Heart right ventricle (tissue), 16 donors: ENCODE data around the gene ZNF423. TPM values are rescaled to one million over a fixed set of nuclear protein-coding genes. Genes with fewer than 3 reads are reported as not detected.

Experiments used
- ATAC-seq, 8 donors: fragments of 200-7000 bp; cut with Tn5 transposase; one replicate each; pipeline ENCODE4 v1.9.1; 2020; ENCODE audit warnings: mild to moderate bottlenecking in 8 of 8, moderate library complexity in 8 of 8, moderate number of reproducible peaks in 1 of 8
- DNase-seq, 2 donors: peaks; one replicate each; pipeline ENCODE4 v3.0.0-alpha.2; 2020
- H3K27ac ChIP-seq, 10 donors: fragments of 200-600 bp; sonication (generic) in 2 of 10; one replicate each; pipeline versions ENCODE4 v1.5.0 to v1.8.0; 2020 to 2022; ENCODE audit warnings: mild to moderate bottlenecking in 3 of 10
- H3K27me3 ChIP-seq, 7 donors: fragments of 200-600 bp; one replicate each; pipeline ENCODE4 v1.8.0; 2021 to 2022; ENCODE audit warnings: mild to moderate bottlenecking in 2 of 7
- H3K36me3 ChIP-seq, 9 donors: fragments of 200-600 bp; sonication (generic) in 1 of 9; one replicate each; pipeline versions ENCODE4 v1.5.0 to v1.8.0; 2020 to 2022; ENCODE audit warnings: mild to moderate bottlenecking in 2 of 9
- H3K4me1 ChIP-seq, 9 donors: fragments of 200-600 bp; sonication (generic) in 1 of 9; one replicate each; pipeline versions ENCODE4 v1.5.0 to v1.8.0; 2020 to 2022; ENCODE audit warnings: mild to moderate bottlenecking in 4 of 9
- H3K4me3 ChIP-seq, 10 donors: fragments of 200-600 bp; sonication (generic) in 2 of 10; one replicate each; pipeline versions ENCODE4 v1.5.0 to v1.8.0; 2020 to 2022; ENCODE audit warnings: mild to moderate bottlenecking in 7 of 10, moderate library complexity in 2 of 10
- H3K9me3 ChIP-seq, 11 donors: fragments of 200-600 bp in 10 of 11; sonication (generic) in 2 of 11; one replicate each; pipeline versions ENCODE4 v1.5.0 to v1.8.0; 2013 to 2022; ENCODE audit warnings: mild to moderate bottlenecking in 2 of 11, control low read depth in 1 of 11, moderate library complexity in 1 of 11
- CTCF ChIP-seq, 9 donors: fragments of 200-600 bp; sonication (generic) in 2 of 9; IDR thresholded peaks; one replicate each; pipeline versions ENCODE4 v1.5.0 to v1.8.0; 2021 to 2022; ENCODE audit warnings: antibody characterized with exemption in 9 of 9, mild to moderate bottlenecking in 5 of 9, moderate library complexity in 1 of 9
- WGBS, 2 donors: extraction: QIAGEN DNeasy Blood & Tissue Kit; methylation state at CpG; one replicate each; pipeline ENCODE4 v1.1.7; 2013; ENCODE audit warnings: inconsistent platforms in 1 of 2; 5-methylcytosine and 5-hydroxymethylcytosine counted together
- intact Hi-C, 10 donors: fragments of 100-400 bp; cut with DNase I; formaldehyde crosslinking; loops; one replicate each; pipeline versions ENCODE4 v1.11.1 to v1.14.2; 2022
- polyA plus RNA-seq, 2 donors: library from polyadenylated mRNA; stranded (reverse); fragments of 200-250 nt; gene quantifications; one replicate each; pipeline ENCODE4 v1.2.3, GENCODE V29; 2013
- total RNA-seq, 10 donors: library from RNA; stranded (reverse); fragmentation: NEBNext Ultra II Directional in 3 of 10; extraction: Animal tissue kit (Norgen Biotek cat#: 25700) in 3 of 10; gene quantifications; one replicate each; pipeline versions ENCODE4 v1.2.1 to v1.2.4, GENCODE V29; 2021 to 2023
- donor health status: Arrhythmogenic right ventricular cardiomyopathy.
- donor health status: ischemic (EF 13 %, LVEDD 7.1; RV severe dilation, severe dysfunction).
- donor health status: healthy with polysubstance abuse.
- donor health status: DM: no; HTN: yes; CAD: no.
- donor health status: DM: no; HTN: no; CAD: no.
- donor health status: ischemic (EF 25% LVEDD 6.9; RV normal size, moderate dysfunction).
- donor health status: ischemic (EF 25% LVEDD 5.7; RV mildly dilated, moderate dysfunction).
- donor health status: healthy.
- donor health status: DM: yes; HTN: yes; CAD: no.
- donor health status: Ischemic cardiomyopathy.
- donor health status: ischemic (EF 35%, LVEDD 5.7; RV mildly dilated, moderate dysfunction).
- donor health status: nonischemic (EF 11% LVEDD 7.7; RV severe dilation, severe dysfunction).
- donor health status: DM: yes; HTN: yes; CAD: no.
- donor health status: PGD.
- donor health status: ischemic (EF 29% LVEDD 5.4; RV normal size, mild dysfunction).
- donor health status: nonischemic (EF 23%, LVEDD 6.1; RV moderate dilation, normal function).

Gene ZNF423
- total and polyA plus RNA-seq, 12 donors = 2.6 to 10.6 (median 7.0) TPM

GRCh38 chr16:49849754-49850108 is 6.2 kb downstream of the ZNF423 start:
- no peak overlapping the region for H3K27ac ChIP-seq
- intact Hi-C loops = loop anchor here in 8 of 10 donors (5.0 to 10.0 kb wide), 7 partner anchors 72 to 357 kb away; no protein-coding TSS in a partner anchor
- TF ChIP-seq CTCF (IDR thresholded peaks at IDR 0.05) = no peak

GRCh38 chr16:49849037-49849753 is 6.7 kb downstream of the ZNF423 start:
- DNase-seq (no peak), ATAC-seq (no peak)
- peaks cover 0 to 8% (median 0%) of the 10 kb centered on the region in 9 donors for H3K36me3 ChIP-seq
- H3K9me3 ChIP-seq = no peaks in the 10 kb centered on the region
- intact Hi-C loops = loop anchor here in 1 of 10 donors (10.0 kb wide), 1 partner anchor 74 kb away; no protein-coding TSS in a partner anchor
- no peak for TF ChIP-seq CTCF (IDR thresholded peaks at IDR 0.05)
- no peak overlapping the region for H3K27ac ChIP-seq
- H3K27me3 ChIP-seq = peaks cover 0 to 15% (median 0%) of the 10 kb centered on the region in 7 donors
- no peak overlapping the region for H3K4me3 ChIP-seq
- peaks cover 0 to 49% (median 28%) of the 10 kb centered on the region in 9 donors for H3K4me1 ChIP-seq
- 92% methylated on average over 6 of the region's 6 CpGs for whole genome bisulfite sequencing, 2 donors

More at GRCh38 chr16:49849754-49850108, 6.2 kb downstream of the ZNF423 start:
- H3K4me1 ChIP-seq = peaks cover 0 to 54% (median 34%) of the 10 kb centered on the region in 9 donors
- peaks cover 0 to 20% (median 0%) of the 10 kb centered on the region in 7 donors for H3K27me3 ChIP-seq
- DNase-seq = no peak
- peaks cover 0 to 8% (median 0%) of the 10 kb centered on the region in 9 donors for H3K36me3 ChIP-seq
- H3K9me3 ChIP-seq = no peaks in the 10 kb centered on the region
- WGBS, 2 donors = 85 to 92% methylated on average over 8 of the region's 8 CpGs
- H3K4me3 ChIP-seq = no peak overlapping the region
- no peak for ATAC-seq

DNA sequence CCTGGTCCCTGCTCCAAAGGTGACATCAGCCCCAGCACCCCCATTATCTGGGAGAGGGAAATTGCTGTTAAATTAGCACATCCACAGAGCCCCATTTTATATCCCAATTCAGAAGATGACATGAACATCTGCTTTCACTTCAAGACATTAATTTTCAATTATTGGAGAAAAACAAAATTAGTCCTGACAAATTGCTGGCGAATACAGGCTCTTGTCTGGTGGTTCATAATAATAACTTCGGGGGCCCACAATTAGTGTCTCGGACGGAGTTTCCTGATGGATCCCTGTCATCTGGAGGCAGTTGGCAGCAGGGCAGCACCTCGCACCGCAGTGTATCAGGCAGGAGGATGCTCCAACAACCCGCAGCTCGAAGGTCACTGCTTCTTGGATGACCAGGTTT is 7.4 kb downstream of the ZNF423 start:
- Histone ChIP-seq H3K27me3 (peaks cover 0 to 8% (median 0%) of the 10 kb centered on the region in 7 donors), H3K9me3 (no peaks in the 10 kb centered on the region), H3K36me3 (peaks cover 0 to 8% (median 0%) of the 10 kb centered on the region in 9 donors), H3K27ac (no peak overlapping the region), H3K4me1 (peaks cover 0 to 44% (median 22%) of the 10 kb centered on the region in 9 donors), H3K4me3 (no peak overlapping the region)
- no peak for ATAC-seq
- no peak for DNase-seq
- WGBS, 2 donors = 95% methylated on average over 8 of the region's 8 CpGs
- TF ChIP-seq CTCF (IDR thresholded peaks at IDR 0.05) = no peak
- intact Hi-C loops = loop anchor here in 1 of 10 donors (10.0 kb wide), 1 partner anchor 74 kb away; no protein-coding TSS in a partner anchor

DNA sequence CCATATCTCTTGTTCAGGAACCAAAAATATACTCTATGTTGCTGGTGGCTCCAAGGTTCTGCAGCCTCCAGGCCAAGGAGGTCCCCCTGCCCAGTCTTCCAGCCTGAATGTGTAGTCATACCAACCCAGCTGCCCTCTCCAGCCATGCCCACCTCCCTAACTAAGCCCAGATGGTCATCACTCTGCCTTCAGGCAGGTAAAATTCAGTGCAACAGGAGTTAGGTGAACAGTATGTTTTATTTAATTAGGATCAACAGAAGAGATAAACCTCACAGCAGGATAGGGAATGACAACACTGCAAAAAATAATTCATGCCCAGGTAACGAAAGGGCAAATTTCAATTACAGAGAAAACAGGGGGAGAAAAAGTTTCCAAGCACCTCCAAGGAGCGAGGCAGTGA is 9.1 kb downstream of the ZNF423 start:
- no peak for TF ChIP-seq CTCF (IDR thresholded peaks at IDR 0.05)
- no peak overlapping the region for H3K27ac ChIP-seq
- H3K36me3 ChIP-seq = peaks cover 0 to 8% (median 0%) of the 10 kb centered on the region in 9 donors
- no peak for DNase-seq
- H3K9me3 ChIP-seq = no peaks in the 10 kb centered on the region
- WGBS, 2 donors = 95 to 99% methylated on average over 2 of the region's 2 CpGs
- peaks cover 0 to 5% (median 0%) of the 10 kb centered on the region in 7 donors for H3K27me3 ChIP-seq
- H3K4me3 ChIP-seq = no peak overlapping the region
- no peak for ATAC-seq
- H3K4me1 ChIP-seq = peaks cover 0 to 39% (median 17%) of the 10 kb centered on the region in 9 donors
- intact Hi-C loops = loop anchor here in 1 of 10 donors (10.0 kb wide), 1 partner anchor 72 kb away; no protein-coding TSS in a partner anchor
